Osteoblast (primary cell): ENCODE results near the gene RRAS2. TPM values are rescaled to one million over a fixed set of nuclear protein-coding genes. Genes with fewer than 3 reads are reported as not detected.

Experiments used
- DNase-seq: peaks from one replicate; pipeline ENCODE4 v3.0.0; 2011; ENCODE audit warnings: low spot score, mixed read lengths; ENCODE audit not compliant: insufficient read length; ENCODE audit errors: missing footprints
- H2AFZ ChIP-seq: 2 replicates; pipeline ENCODE4 v1.6.0; 2011; ENCODE audit warnings: mild to moderate bottlenecking, low read length
- H3K27ac ChIP-seq: 2 replicates; pipeline ENCODE4 v1.5.1; 2011; ENCODE audit warnings: mild to moderate bottlenecking, low read depth, low read length, moderate library complexity
- H3K27me3 ChIP-seq: 2 replicates; pipeline ENCODE4 v1.6.0; 2012; ENCODE audit warnings: mild to moderate bottlenecking, control low read depth, inconsistent platforms, low read length, moderate library complexity; ENCODE audit not compliant: insufficient read depth
- H3K36me3 ChIP-seq: 2 replicates; pipeline ENCODE4 v1.5.1; 2011; ENCODE audit warnings: mild to moderate bottlenecking, low read length, control low read depth, moderate library complexity; ENCODE audit not compliant: insufficient read depth
- H3K4me1 ChIP-seq: 2 replicates; pipeline ENCODE4 v1.5.1; 2011; ENCODE audit warnings: mild to moderate bottlenecking, low read length, control low read depth, moderate library complexity; ENCODE audit not compliant: insufficient read depth
- H3K4me2 ChIP-seq: 2 replicates; pipeline ENCODE4 v1.6.0; 2011; ENCODE audit warnings: mild to moderate bottlenecking, low read length; ENCODE audit not compliant: insufficient read depth
- H3K4me3 ChIP-seq: fragments of 200-600 bp; sonication (generic); 3 replicates; pipeline ENCODE4 v1.5.1; 2012; ENCODE audit warnings: mild to moderate bottlenecking, low read length, inconsistent platforms; ENCODE audit not compliant: insufficient read depth
- H3K79me2 ChIP-seq: 2 replicates; pipeline ENCODE4 v1.6.0; 2012; ENCODE audit warnings: mild to moderate bottlenecking, low read length, control low read depth, inconsistent platforms; ENCODE audit not compliant: insufficient read depth
- H3K9me3 ChIP-seq: 2 replicates; pipeline ENCODE4 v1.5.1; 2011; ENCODE audit warnings: low read depth, low read length, control low read depth
- H4K20me1 ChIP-seq: 2 replicates; pipeline ENCODE4 v1.6.0; 2012; ENCODE audit warnings: mild to moderate bottlenecking, low read length, control low read depth; ENCODE audit not compliant: insufficient read depth
- total RNA-seq: library from RNA; depleted of rRNA; stranded (reverse); fragments of >200 nt; gene quantifications from 2 replicates; pipeline ENCODE4 v1.2.3, GENCODE V29; 2012
- TF ChIP-seq, protein P1 (sequence below): IDR thresholded peaks from 2 replicates; pipeline ENCODE4 v1.5.1; 2011; ENCODE audit warnings: mild to moderate bottlenecking, low read depth, low read length, moderate library complexity; ENCODE audit errors: extremely low read depth

Gene RRAS2
- total RNA-seq, 1 donor: 101 TPM

DNA sequence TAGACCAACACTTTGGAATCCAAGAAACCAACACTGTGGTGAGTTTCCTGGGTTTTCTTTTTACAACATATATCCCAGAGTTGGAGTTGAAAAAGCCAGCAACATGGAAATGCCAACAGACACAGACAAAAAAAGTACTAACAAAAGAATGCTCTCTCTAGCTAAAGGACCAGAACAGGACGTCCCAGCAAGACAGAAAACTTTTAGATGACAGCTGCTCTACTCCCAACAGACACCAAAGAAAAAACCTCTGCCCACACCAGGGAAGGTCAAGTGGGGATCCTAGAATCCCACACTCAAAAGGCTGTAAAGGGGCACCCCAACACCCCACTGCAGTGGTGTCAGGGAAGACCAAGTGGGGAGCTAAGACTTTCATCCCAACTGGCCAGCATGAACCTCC, 23.3 kb downstream of the RRAS2 start:
- peaks cover 20% of the 10 kb centered on the region for H3K4me1 ChIP-seq
- H4K20me1 ChIP-seq: peaks cover 12% of the 10 kb centered on the region

DNA sequence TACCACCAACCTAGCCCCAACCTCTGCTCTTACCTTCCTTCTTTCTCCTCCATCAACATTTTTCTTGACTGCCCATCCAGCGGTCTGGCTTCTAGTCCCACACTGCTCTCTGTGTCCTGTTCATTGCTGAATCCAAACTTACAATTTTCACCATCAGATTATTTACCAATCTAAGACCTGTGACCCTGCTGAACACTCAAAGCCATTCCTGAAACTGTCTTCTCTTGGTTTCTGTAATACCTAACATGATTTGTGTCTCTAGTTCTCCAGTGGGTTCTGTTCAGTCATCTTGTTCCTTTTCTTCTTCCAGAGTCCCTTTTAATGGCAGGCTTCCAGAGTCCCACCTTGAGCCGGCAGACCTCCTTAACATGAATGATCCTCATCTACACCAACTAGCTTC, 24.1 kb downstream of the RRAS2 start:
- Histone ChIP-seq H4K20me1 (peaks cover 12% of the 10 kb centered on the region), H3K4me1 (peaks cover 20% of the 10 kb centered on the region), H3K27me3 (no peaks in the 10 kb centered on the region), H3K4me2 (no peak overlapping the region), H3K9me3 (no peaks in the 10 kb centered on the region), H3K27ac (no peak overlapping the region), H3K4me3 (no peak overlapping the region), H3K36me3 (no peaks in the 10 kb centered on the region), H3K79me2 (peaks cover 94% of the 10 kb centered on the region), H2AFZ (no peak overlapping the region)
- no peak for DNase-seq
- TF ChIP-seq, protein P1, sequence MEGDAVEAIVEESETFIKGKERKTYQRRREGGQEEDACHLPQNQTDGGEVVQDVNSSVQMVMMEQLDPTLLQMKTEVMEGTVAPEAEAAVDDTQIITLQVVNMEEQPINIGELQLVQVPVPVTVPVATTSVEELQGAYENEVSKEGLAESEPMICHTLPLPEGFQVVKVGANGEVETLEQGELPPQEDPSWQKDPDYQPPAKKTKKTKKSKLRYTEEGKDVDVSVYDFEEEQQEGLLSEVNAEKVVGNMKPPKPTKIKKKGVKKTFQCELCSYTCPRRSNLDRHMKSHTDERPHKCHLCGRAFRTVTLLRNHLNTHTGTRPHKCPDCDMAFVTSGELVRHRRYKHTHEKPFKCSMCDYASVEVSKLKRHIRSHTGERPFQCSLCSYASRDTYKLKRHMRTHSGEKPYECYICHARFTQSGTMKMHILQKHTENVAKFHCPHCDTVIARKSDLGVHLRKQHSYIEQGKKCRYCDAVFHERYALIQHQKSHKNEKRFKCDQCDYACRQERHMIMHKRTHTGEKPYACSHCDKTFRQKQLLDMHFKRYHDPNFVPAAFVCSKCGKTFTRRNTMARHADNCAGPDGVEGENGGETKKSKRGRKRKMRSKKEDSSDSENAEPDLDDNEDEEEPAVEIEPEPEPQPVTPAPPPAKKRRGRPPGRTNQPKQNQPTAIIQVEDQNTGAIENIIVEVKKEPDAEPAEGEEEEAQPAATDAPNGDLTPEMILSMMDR: no peak

More for the DNA sequence above, 23.3 kb downstream of the RRAS2 start:
- Histone ChIP-seq H3K79me2 (peaks cover 94% of the 10 kb centered on the region), H3K4me3 (no peak overlapping the region), H3K36me3 (no peaks in the 10 kb centered on the region), H3K27ac (peak overlapping the region; percentile 24), H3K9me3 (no peaks in the 10 kb centered on the region), H3K27me3 (no peaks in the 10 kb centered on the region), H2AFZ (no peak overlapping the region), H3K4me2 (no peak overlapping the region)
- TF ChIP-seq, protein P1: no peak
- DNase-seq: no peak

DNA sequence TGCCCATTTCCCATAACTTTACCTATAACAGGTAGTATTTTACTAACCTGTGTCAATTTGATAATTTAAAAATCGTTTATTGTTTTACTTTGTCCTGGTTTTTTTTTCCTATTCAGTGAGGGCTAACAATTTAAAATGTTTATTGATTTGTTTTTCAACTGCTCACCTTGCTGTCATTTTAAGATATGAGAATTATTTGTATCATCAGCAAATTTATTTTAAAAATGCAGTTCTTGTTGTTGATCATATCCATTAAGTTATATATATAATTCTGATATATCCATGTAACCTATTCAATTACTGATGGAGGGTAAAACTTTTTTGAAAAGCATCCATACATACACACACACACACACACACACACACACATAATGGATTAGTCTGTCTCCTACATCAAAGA, 24.8 kb downstream of the RRAS2 start:
- no peaks in the 10 kb centered on the region for H3K36me3 ChIP-seq
- H4K20me1 ChIP-seq: peaks cover 12% of the 10 kb centered on the region
- no peak for DNase-seq
- H3K4me2 ChIP-seq: no peak overlapping the region
- peaks cover 95% of the 10 kb centered on the region for H3K79me2 ChIP-seq
- no peak overlapping the region for H3K27ac ChIP-seq
- H3K27me3 ChIP-seq: no peaks in the 10 kb centered on the region
- H2AFZ ChIP-seq: no peak overlapping the region
- H3K9me3 ChIP-seq: no peaks in the 10 kb centered on the region
- no peak overlapping the region for H3K4me3 ChIP-seq
- TF ChIP-seq, protein P1: no peak
- peaks cover 20% of the 10 kb centered on the region for H3K4me1 ChIP-seq

DNA sequence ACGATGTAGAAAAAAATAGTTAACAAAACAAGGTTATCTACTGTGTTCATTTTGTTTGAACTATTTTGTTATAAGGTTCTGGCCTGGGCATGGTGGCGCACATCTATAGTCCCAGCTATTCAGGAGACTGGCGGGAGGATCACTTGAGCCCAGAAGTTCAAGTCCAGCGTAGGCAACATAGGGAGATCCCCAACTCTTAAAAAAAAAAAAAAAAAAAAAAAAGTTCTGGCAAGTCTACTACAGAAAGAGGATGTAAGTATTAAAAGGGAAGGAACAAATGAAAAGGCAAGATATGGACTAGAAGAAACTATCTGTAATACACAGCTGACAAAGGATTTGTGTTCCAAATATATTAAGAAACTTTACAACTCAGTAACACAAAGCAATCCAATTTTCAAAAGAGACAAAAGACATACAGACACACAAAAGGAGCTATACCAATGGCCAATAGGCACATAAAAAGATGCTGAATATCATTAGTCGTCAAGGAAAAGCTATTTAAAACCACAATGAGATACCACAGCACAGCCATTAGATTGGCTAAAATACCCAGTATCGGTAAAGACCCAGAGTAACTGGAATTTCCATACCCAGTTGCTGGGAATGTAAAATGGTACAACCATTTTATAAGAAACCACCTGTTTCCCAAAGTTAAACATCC, 27.4 kb downstream of the RRAS2 start:
- Histone ChIP-seq H3K36me3 (no peaks in the 10 kb centered on the region), H3K27ac (no peak overlapping the region), H2AFZ (no peak overlapping the region), H4K20me1 (peaks cover 12% of the 10 kb centered on the region), H3K9me3 (no peaks in the 10 kb centered on the region), H3K79me2 (peaks cover 92% of the 10 kb centered on the region), H3K4me1 (peaks cover 10% of the 10 kb centered on the region), H3K4me3 (no peak overlapping the region), H3K27me3 (no peaks in the 10 kb centered on the region), H3K4me2 (no peak overlapping the region)
- TF ChIP-seq, protein P1: no peak
- no peak for DNase-seq
